Gastrocnemius medialis (tissue), 4 donors: ENCODE results near the gene WTAP.

Source experiments
- CTCF ChIP-seq, 5 experiments: fragments of 450-650 bp in 3 of 5; fragments of 200-600 bp in 2 of 5; sonication (generic) in 2 of 5; IDR thresholded peaks in 4 of 5; conservative IDR thresholded peaks in 1 of 5; 1 replicate in 4 of 5; 2 replicates in 1 of 5; pipeline ENCODE4 v1.5.1; 2016 to 2019; ENCODE audit warnings: antibody characterized with exemption in 5 of 5, mild to moderate bottlenecking in 3 of 5, moderate library complexity in 3 of 5
- POLR2A ChIP-seq, 2 donors: fragments of 450-650 bp; IDR thresholded peaks; one replicate each; pipeline ENCODE4 v1.6.1; 2017; ENCODE audit warnings: antibody characterized with exemption in 2 of 2, mild to moderate bottlenecking in 2 of 2, moderate library complexity in 2 of 2

GRCh38 chr6:159777240-159777904 lies 50.1 kb downstream of the WTAP start:
- TF ChIP-seq CTCF (IDR thresholded peaks at IDR 0.05 in 4 of 5, conservative IDR thresholded peaks at IDR 0.05 in 1 of 5): no peak
- TF ChIP-seq POLR2A (IDR thresholded peaks at IDR 0.05): no peak
